ENCODE measurements around the gene RNF166. TPM values are rescaled to one million over a fixed set of nuclear protein-coding genes. Genes with fewer than 3 reads are reported as not detected.

The RNF166 gene
- total RNA-seq, 3 donors from 2014 or later: 28.0 to 45.7 (median 30.6) TPM

GRCh38 chr16:88690341-88691128 lies 15.7 kb downstream of the RNF166 start:
- no peaks in the 10 kb centered on the region for H3K36me3 Mint-ChIP-seq (ENCODE audit: insufficient read depth)
- H3K4me1 Mint-ChIP-seq (ENCODE audit: low read depth): peaks cover 46% of the 10 kb centered on the region
- DNase-seq: no peak
- peak overlapping the region; percentile 20 for H3K4me3 Mint-ChIP-seq
- no peak for ATAC-seq
- H3K9me3 Mint-ChIP-seq: no peaks in the 10 kb centered on the region
- H3K27me3 Mint-ChIP-seq (ENCODE audit: low read depth): no peaks in the 10 kb centered on the region

- H3K9me3 Mint-ChIP-seq: no peaks in the 10 kb centered on the region
- DNase-seq: no peak
- H3K27me3 Mint-ChIP-seq (ENCODE audit: low read depth): no peaks in the 10 kb centered on the region
- ATAC-seq: no peak
- peaks cover 64% of the 10 kb centered on the region for H3K4me1 Mint-ChIP-seq (ENCODE audit: low read depth)
- H3K4me3 Mint-ChIP-seq: no peak overlapping the region
- no peaks in the 10 kb centered on the region for H3K36me3 Mint-ChIP-seq (ENCODE audit: insufficient read depth)
Measured at GRCh38 chr16:88688013-88688778, 18.0 kb downstream of the RNF166 start.

- Mint-ChIP-seq H3K4me3 (no peak overlapping the region), H3K36me3 (ENCODE audit: insufficient read depth) (no peaks in the 10 kb centered on the region), H3K4me1 (ENCODE audit: low read depth) (peaks cover 61% of the 10 kb centered on the region), H3K27me3 (ENCODE audit: low read depth) (no peaks in the 10 kb centered on the region), H3K9me3 (no peaks in the 10 kb centered on the region)
- DNase-seq: no peak
- no peak for ATAC-seq
Measured at GRCh38 chr16:88687676-88688012, 18.6 kb downstream of the RNF166 start.

- no peaks in the 10 kb centered on the region for H3K27me3 Mint-ChIP-seq (ENCODE audit: low read depth)
- ATAC-seq (no peak), DNase-seq (no peak)
- H3K36me3 Mint-ChIP-seq (ENCODE audit: insufficient read depth): no peaks in the 10 kb centered on the region
- no peak overlapping the region for H3K4me3 Mint-ChIP-seq
- H3K4me1 Mint-ChIP-seq (ENCODE audit: low read depth): peaks cover 61% of the 10 kb centered on the region
- no peaks in the 10 kb centered on the region for H3K9me3 Mint-ChIP-seq
Measured at GRCh38 chr16:88687254-88687576, 19.0 kb downstream of the RNF166 start.

GRCh38 chr16:88686439-88687253 lies 19.6 kb downstream of the RNF166 start, which contains the start of gene SNAI3:
SNAI3 (minus strand) TSS chr16:88686507; CDS start chr16:88686406, 101 bp downstream.
- peak; percentile 84 for DNase-seq
- Mint-ChIP-seq H3K4me3 (peak within 1 kb of the TSS; percentile 81), H3K27me3 (ENCODE audit: low read depth) (no peaks in the 10 kb centered on the region), H3K36me3 (ENCODE audit: insufficient read depth) (no peaks in the 10 kb centered on the region), H3K4me1 (ENCODE audit: low read depth) (peaks cover 61% of the 10 kb centered on the region), H3K9me3 (no peaks in the 10 kb centered on the region)
- ATAC-seq: peak; percentile 76 to 79

- DNase-seq (peak; percentile 43), ATAC-seq (peak; percentile 38 to 42)
- Mint-ChIP-seq H3K9me3 (no peaks in the 10 kb centered on the region), H3K36me3 (ENCODE audit: insufficient read depth) (no peaks in the 10 kb centered on the region), H3K4me3 (peak overlapping the region; percentile 81), H3K4me1 (ENCODE audit: low read depth) (peaks cover 61% of the 10 kb centered on the region), H3K27me3 (ENCODE audit: low read depth) (no peaks in the 10 kb centered on the region)
Measured at GRCh38 chr16:88686062-88686438, 20.2 kb downstream of the RNF166 start.

- Mint-ChIP-seq H3K4me3 (peak overlapping the region; percentile 81), H3K36me3 (ENCODE audit: insufficient read depth) (no peaks in the 10 kb centered on the region), H3K4me1 (ENCODE audit: low read depth) (peaks cover 59% of the 10 kb centered on the region), H3K9me3 (no peaks in the 10 kb centered on the region), H3K27me3 (ENCODE audit: low read depth) (no peaks in the 10 kb centered on the region)
- DNase-seq: peak; percentile 62
- peak in 1 of 2 donors; percentile 21 for ATAC-seq
Measured at GRCh38 chr16:88685156-88686061, 20.8 kb downstream of the RNF166 start.

- H3K4me1 Mint-ChIP-seq (ENCODE audit: low read depth): peaks cover 57% of the 10 kb centered on the region
- ATAC-seq (no peak), DNase-seq (no peak)
- H3K27me3 Mint-ChIP-seq (ENCODE audit: low read depth): no peaks in the 10 kb centered on the region
- no peaks in the 10 kb centered on the region for H3K36me3 Mint-ChIP-seq (ENCODE audit: insufficient read depth)
- H3K4me3 Mint-ChIP-seq: peak overlapping the region; percentile 57
- no peaks in the 10 kb centered on the region for H3K9me3 Mint-ChIP-seq
Measured at GRCh38 chr16:88684569-88685155, 21.5 kb downstream of the RNF166 start.

- peaks cover 44% of the 10 kb centered on the region for H3K4me1 Mint-ChIP-seq (ENCODE audit: low read depth)
- peak overlapping the region; percentile 59 for H3K4me3 Mint-ChIP-seq
- ATAC-seq (peak; percentile 64 to 77), DNase-seq (peak; percentile 48)
- no peaks in the 10 kb centered on the region for H3K27me3 Mint-ChIP-seq (ENCODE audit: low read depth)
- no peaks in the 10 kb centered on the region for H3K9me3 Mint-ChIP-seq
- H3K36me3 Mint-ChIP-seq (ENCODE audit: insufficient read depth): peaks cover 1% of the 10 kb centered on the region
Measured at GRCh38 chr16:88681709-88682451, 24.3 kb downstream of the RNF166 start.

- peak overlapping the region; percentile 59 for H3K4me3 Mint-ChIP-seq
- H3K4me1 Mint-ChIP-seq (ENCODE audit: low read depth): peaks cover 44% of the 10 kb centered on the region
- H3K9me3 Mint-ChIP-seq: no peaks in the 10 kb centered on the region
- peaks cover 1% of the 10 kb centered on the region for H3K36me3 Mint-ChIP-seq (ENCODE audit: insufficient read depth)
- DNase-seq (no peak), ATAC-seq (no peak)
- no peaks in the 10 kb centered on the region for H3K27me3 Mint-ChIP-seq (ENCODE audit: low read depth)
Measured at GRCh38 chr16:88681084-88681680, 25.0 kb downstream of the RNF166 start.

- no peak for DNase-seq
- H3K9me3 Mint-ChIP-seq: no peaks in the 10 kb centered on the region
- peaks cover 1% of the 10 kb centered on the region for H3K36me3 Mint-ChIP-seq (ENCODE audit: insufficient read depth)
- peaks cover 44% of the 10 kb centered on the region for H3K4me1 Mint-ChIP-seq (ENCODE audit: low read depth)
- no peak overlapping the region for H3K4me3 Mint-ChIP-seq
- no peaks in the 10 kb centered on the region for H3K27me3 Mint-ChIP-seq (ENCODE audit: low read depth)
- no peak for ATAC-seq
Measured at GRCh38 chr16:88680554-88681083, 25.6 kb downstream of the RNF166 start.

GRCh38 chr16:88678224-88678979 lies 27.8 kb downstream of the RNF166 start:
- Mint-ChIP-seq H3K4me1 (ENCODE audit: low read depth) (peaks cover 24% of the 10 kb centered on the region), H3K36me3 (ENCODE audit: insufficient read depth) (peaks cover 1% of the 10 kb centered on the region), H3K9me3 (no peaks in the 10 kb centered on the region), H3K4me3 (no peak overlapping the region), H3K27me3 (ENCODE audit: low read depth) (no peaks in the 10 kb centered on the region)
- no peak for ATAC-seq
- DNase-seq: no peak

All from activated T-cell treated with anti-CD3 and anti-CD28 coated beads, Interleukin-2, amount 50 U/mL, for 4 hours (primary cell).